Brain microvascular endothelial cell (primary cell): ENCODE results near the gene KIF20B.

Source experiments
- DNase-seq: peaks from one replicate; pipeline ENCODE4 v3.0.0-alpha.2; 2020
- H3K27ac ChIP-seq: fragments of 250-450 bp; sonication (Bioruptor Pico); 2 replicates; pipeline ENCODE4 v1.5.1; 2020; ENCODE audit warnings: mild to moderate bottlenecking, moderate library complexity
- H3K27me3 ChIP-seq: fragments of 250-450 bp; sonication (Bioruptor Pico); replicated peaks from 2 replicates; pipeline ENCODE4 v1.5.1; 2020; ENCODE audit warnings: mild to moderate bottlenecking
- H3K36me3 ChIP-seq: fragments of 250-450 bp; sonication (Bioruptor Pico); replicated peaks from 2 replicates; pipeline ENCODE4 v1.5.1; 2020; ENCODE audit warnings: mild to moderate bottlenecking
- H3K4me3 ChIP-seq: 2 replicates; pipeline ENCODE4 v1.5.1; 2011; ENCODE audit warnings: low read depth, mild to moderate bottlenecking, control low read depth, low read length, moderate library complexity
- CTCF ChIP-seq: IDR thresholded peaks from 2 replicates; pipeline ENCODE4 v1.5.1; 2011; ENCODE audit warnings: low read depth, mild to moderate bottlenecking, moderate library complexity, low read length, control low read depth, inconsistent platforms; ENCODE audit errors: missing control alignments
- in situ Hi-C: cut with HindIII; loops from 2 replicates; pipeline ENCODE4 v1.10.0; 2017; ENCODE audit warnings: low sequenced_read_pairs, low pct_ligation_motif_present

KIF20B gene

GRCh38 chr10:89705466-89705865 is 4.1 kb downstream of the KIF20B start:
- DNase-seq = no peak
- H3K27me3 ChIP-seq = no peaks in the 10 kb centered on the region
- H3K4me3 ChIP-seq = no peak overlapping the region
- TF ChIP-seq CTCF = no peak
- H3K27ac ChIP-seq = no peak overlapping the region
- no peaks in the 10 kb centered on the region for H3K36me3 ChIP-seq
- in situ Hi-C loops = no loop called here

GRCh38 chr10:89706011-89706410 is 4.6 kb downstream of the KIF20B start:
- Histone ChIP-seq H3K27ac (no peak overlapping the region), H3K4me3 (no peak overlapping the region), H3K27me3 (no peaks in the 10 kb centered on the region), H3K36me3 (no peaks in the 10 kb centered on the region)
- DNase-seq = no peak
- no peak for TF ChIP-seq CTCF
- in situ Hi-C loops = no loop called here

GRCh38 chr10:89707372-89707771 is 6.0 kb downstream of the KIF20B start:
- Histone ChIP-seq H3K4me3 (no peak overlapping the region), H3K27ac (no peak overlapping the region), H3K36me3 (no peaks in the 10 kb centered on the region), H3K27me3 (no peaks in the 10 kb centered on the region)
- no peak for TF ChIP-seq CTCF
- no peak for DNase-seq
- in situ Hi-C loops = no loop called here

GRCh38 chr10:89710753-89711152 is 9.4 kb downstream of the KIF20B start:
- in situ Hi-C loops = no loop called here
- no peak for DNase-seq
- no peak overlapping the region for H3K4me3 ChIP-seq
- no peak for TF ChIP-seq CTCF
- H3K36me3 ChIP-seq = no peaks in the 10 kb centered on the region
- H3K27me3 ChIP-seq = no peaks in the 10 kb centered on the region
- no peak overlapping the region for H3K27ac ChIP-seq

GRCh38 chr10:89734616-89735015 is 33.2 kb downstream of the KIF20B start:
- H3K27ac ChIP-seq = no peak overlapping the region
- in situ Hi-C loops = no loop called here
- no peaks in the 10 kb centered on the region for H3K36me3 ChIP-seq
- TF ChIP-seq CTCF = no peak
- H3K4me3 ChIP-seq = no peak overlapping the region
- no peaks in the 10 kb centered on the region for H3K27me3 ChIP-seq
- DNase-seq = no peak

- Histone ChIP-seq H3K27ac (no peak overlapping the region), H3K27me3 (no peaks in the 10 kb centered on the region)
- in situ Hi-C loops = no loop called here
Observed at GRCh38 chr10:89738551-89739209, 37.3 kb downstream of the KIF20B start.

More at GRCh38 chr10:89738551-89739209, 37.3 kb downstream of the KIF20B start:
- H3K4me3 ChIP-seq = no peak overlapping the region
- DNase-seq = no peak
- no peaks in the 10 kb centered on the region for H3K36me3 ChIP-seq
- TF ChIP-seq CTCF = no peak
